ENCODE measurements around the gene ATP9B. TPM values are rescaled to one million over a fixed set of nuclear protein-coding genes. Genes with fewer than 3 reads are reported as not detected.

ATP9B gene
- total and polyA plus RNA-seq, 9 donors = 19.9 to 72.1 (median 43.2) TPM

GRCh38 chr18:79317703-79318102 is 248.5 kb downstream of the ATP9B start:
- H3K4me1 ChIP-seq (ENCODE audit: insufficient read depth) = no peaks in the 10 kb centered on the region
- intact Hi-C loops (cut with DNase I) = no loop called here
- no peaks in the 10 kb centered on the region for H3K27me3 ChIP-seq
- DNase-seq = no peak
- WGBS, 3 donors = 91 to 97% (median 96%) methylated on average over 2 of the region's 2 CpGs
- H3K9me3 ChIP-seq = no peaks in the 10 kb centered on the region
- H3K27ac ChIP-seq = no peak overlapping the region
- no peaks in the 10 kb centered on the region for H3K36me3 ChIP-seq
- H3K4me3 ChIP-seq = no peak overlapping the region
- TF ChIP-seq CTCF (IDR thresholded peaks at IDR 0.05) (no peak), EP300 (IDR thresholded peaks at IDR 0.05) (no peak), POLR2A (IDR thresholded peaks at IDR 0.05) (no peak)

DNA sequence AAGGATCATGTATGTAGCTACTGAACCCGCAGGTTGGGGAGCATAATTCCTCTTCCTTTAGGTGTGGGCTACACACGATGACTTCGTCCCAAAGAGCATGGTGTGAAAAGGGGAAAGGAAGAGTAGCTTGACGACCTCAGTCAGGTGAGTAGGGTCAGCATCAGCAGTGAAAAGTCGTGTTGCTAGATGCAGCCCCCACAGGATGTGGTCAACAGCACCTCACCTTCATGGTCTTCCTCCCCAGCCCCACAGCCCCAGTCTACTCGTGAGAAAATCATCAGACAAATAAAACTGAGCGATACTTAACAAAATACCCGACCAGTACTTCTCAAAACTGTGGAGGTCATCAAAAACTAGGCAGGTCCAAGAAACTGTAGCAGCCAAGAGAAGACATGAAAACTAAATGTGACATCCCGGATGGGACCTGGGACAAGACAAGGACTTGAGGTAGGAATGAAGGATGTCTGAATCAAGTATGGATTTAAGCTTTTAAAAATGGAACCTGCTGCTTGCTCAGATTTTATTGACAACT is 249.0 kb downstream of the ATP9B start:
- no peak for TF ChIP-seq CTCF (IDR thresholded peaks at IDR 0.05)
- no peak for TF ChIP-seq EP300 (IDR thresholded peaks at IDR 0.05)
- TF ChIP-seq POLR2A (IDR thresholded peaks at IDR 0.05) = no peak
- no peak overlapping the region for H3K27ac ChIP-seq
- 87 to 94% (median 91%) methylated on average over 9 of the region's 9 CpGs for WGBS, 3 donors
- H3K4me3 ChIP-seq = no peak overlapping the region
- H3K36me3 ChIP-seq = no peaks in the 10 kb centered on the region
- DNase-seq = no peak
- no peaks in the 10 kb centered on the region for H3K9me3 ChIP-seq
- no peaks in the 10 kb centered on the region for H3K27me3 ChIP-seq
- no peaks in the 10 kb centered on the region for H3K4me1 ChIP-seq (ENCODE audit: insufficient read depth)
- intact Hi-C loops (cut with DNase I) = no loop called here

GRCh38 chr18:79320216-79320850 is 251.1 kb downstream of the ATP9B start:
- 79 to 82% (median 82%) methylated on average over 15 of the region's 15 CpGs for WGBS, 3 donors
- no peaks in the 10 kb centered on the region for H3K36me3 ChIP-seq
- TF ChIP-seq EP300 (IDR thresholded peaks at IDR 0.05) = no peak
- no peak for TF ChIP-seq CTCF (IDR thresholded peaks at IDR 0.05)
- no peak for TF ChIP-seq POLR2A (IDR thresholded peaks at IDR 0.05)
- no peak overlapping the region for H3K27ac ChIP-seq
- intact Hi-C loops (cut with DNase I) = no loop called here
- H3K4me1 ChIP-seq (ENCODE audit: insufficient read depth) = no peaks in the 10 kb centered on the region
- H3K4me3 ChIP-seq = no peak overlapping the region
- H3K27me3 ChIP-seq = no peaks in the 10 kb centered on the region
- DNase-seq = no peak
- no peaks in the 10 kb centered on the region for H3K9me3 ChIP-seq

DNA sequence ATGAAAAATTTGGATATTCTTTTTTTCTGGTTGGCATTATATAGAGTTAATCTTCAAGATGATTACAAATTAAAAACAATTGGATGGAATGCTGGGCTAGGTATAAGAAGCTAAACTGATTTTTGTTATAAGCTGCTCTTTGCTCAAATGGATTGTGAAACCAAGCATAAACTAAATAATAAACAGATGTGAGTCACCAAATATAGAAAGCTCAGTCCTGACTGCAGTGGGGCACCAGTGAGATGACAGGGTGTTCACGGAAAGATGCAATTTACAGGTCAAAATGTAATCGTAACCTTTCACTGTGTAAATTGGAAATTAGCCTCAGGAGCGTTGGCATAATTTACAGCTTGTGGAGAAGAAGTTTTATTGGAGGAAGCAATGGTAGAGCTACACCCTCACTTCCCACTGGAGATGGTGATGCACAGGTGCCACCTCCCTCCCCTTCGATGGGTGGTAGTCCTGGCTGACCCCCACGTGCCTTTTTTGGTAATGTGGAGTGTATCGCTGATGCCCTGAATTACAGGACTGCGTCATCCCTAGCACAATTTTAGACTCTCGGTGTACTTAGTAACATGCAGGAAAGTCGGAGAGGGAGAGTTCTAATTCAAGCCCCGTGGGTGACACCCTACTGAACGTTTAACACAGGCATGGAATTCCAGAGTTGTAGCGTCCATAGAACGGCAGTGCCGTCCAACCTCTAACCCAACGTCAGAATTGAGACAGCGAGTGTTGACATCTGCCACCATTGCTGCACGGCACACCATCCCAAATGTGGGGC is 252.6 kb downstream of the ATP9B start:
- Histone ChIP-seq H3K4me3 (no peak overlapping the region), H3K9me3 (no peaks in the 10 kb centered on the region), H3K36me3 (no peaks in the 10 kb centered on the region), H3K27ac (no peak overlapping the region), H3K4me1 (ENCODE audit: insufficient read depth) (no peaks in the 10 kb centered on the region), H3K27me3 (no peaks in the 10 kb centered on the region)
- intact Hi-C loops (cut with DNase I) = no loop called here
- no peak for TF ChIP-seq POLR2A (IDR thresholded peaks at IDR 0.05)
- TF ChIP-seq EP300 (IDR thresholded peaks at IDR 0.05) = no peak
- no peak for TF ChIP-seq CTCF (IDR thresholded peaks at IDR 0.05)
- DNase-seq = no peak
- WGBS, 3 donors = 79 to 84% (median 83%) methylated on average over 17 of the region's 17 CpGs

All from ovary (tissue), 9 donors.